HepG2 (cell line): ENCODE measurements around the gene DDN. TPM values are rescaled to one million over a fixed set of nuclear protein-coding genes. Genes with fewer than 3 reads are reported as not detected.

Source experiments
- ATF2 ChIP-seq: sonication (generic); formaldehyde crosslinking; IDR thresholded peaks from 2 replicates; pipeline ENCODE4 v1.4.0; 2020; ENCODE audit warnings: missing genetic modification reagents
- GZF1 ChIP-seq: sonication (generic); formaldehyde crosslinking; IDR thresholded peaks from 2 replicates; pipeline ENCODE4 v1.5.1; 2020; ENCODE audit warnings: mild to moderate bottlenecking, missing genetic modification reagents
- HES4 ChIP-seq: sonication (generic); formaldehyde crosslinking; IDR thresholded peaks from 2 replicates; pipeline ENCODE4 v1.9.0; 2021; ENCODE audit warnings: mild to moderate bottlenecking, missing genetic modification reagents, borderline replicate concordance
- IKZF4 ChIP-seq: sonication (generic); formaldehyde crosslinking; IDR thresholded peaks from 2 replicates; pipeline ENCODE4 v1.5.1; 2020; ENCODE audit warnings: borderline replicate concordance, mild to moderate bottlenecking, low read depth, missing genetic modification reagents; ENCODE audit errors: not compliant biosample characterization
- POGK ChIP-seq: sonication (generic); formaldehyde crosslinking; conservative IDR thresholded peaks from 2 replicates; pipeline ENCODE4 v1.8.0; 2022; ENCODE audit warnings: mild to moderate bottlenecking, moderate library complexity, missing genetic modification reagents
- RBAK ChIP-seq: sonication (generic); formaldehyde crosslinking; IDR thresholded peaks from 2 replicates; pipeline ENCODE4 v1.5.1; 2020; ENCODE audit warnings: mild to moderate bottlenecking, missing genetic modification reagents
- RELA ChIP-seq: sonication (generic); formaldehyde crosslinking; IDR thresholded peaks from 2 replicates; pipeline ENCODE4 v1.4.0; 2020; ENCODE audit warnings: missing genetic modification reagents
- RFXANK ChIP-seq: IDR thresholded peaks from 2 replicates; pipeline ENCODE4 v1.6.1; 2016
- SP2 ChIP-seq: sonication (generic); formaldehyde crosslinking; IDR thresholded peaks from 2 replicates; pipeline ENCODE4 v1.5.1; 2020; ENCODE audit warnings: mild to moderate bottlenecking, missing genetic modification reagents
- SP4 ChIP-seq: sonication (generic); formaldehyde crosslinking; IDR thresholded peaks from 2 replicates; pipeline ENCODE4 v1.8.1; 2023; ENCODE audit warnings: mild to moderate bottlenecking, missing genetic modification reagents
- SRSF1 ChIP-seq: fragments of 200-400 bp; formaldehyde crosslinking; optimal IDR thresholded peaks from 2 replicates; pipeline ENCODE3; 2017; ENCODE audit warnings: mild to moderate bottlenecking, low read depth, low read length, moderate library complexity
- YY1 ChIP-seq: IDR thresholded peaks from 2 replicates; pipeline ENCODE4 v1.6.1; 2011; ENCODE audit warnings: low read length, low read depth, moderate library complexity, mild to moderate bottlenecking; ENCODE audit not compliant: insufficient read depth, insufficient replicate concordance
- ZFX ChIP-seq: sonication (generic); formaldehyde crosslinking; IDR thresholded peaks from 2 replicates; pipeline ENCODE4 v1.4.0; 2020; ENCODE audit warnings: mild to moderate bottlenecking, low read depth, missing genetic modification reagents, moderate library complexity
- ZNF124 ChIP-seq: sonication (generic); formaldehyde crosslinking; IDR thresholded peaks from 2 replicates; pipeline ENCODE4 v1.4.0; 2020; ENCODE audit warnings: missing genetic modification reagents
- ZNF414 ChIP-seq: sonication (generic); formaldehyde crosslinking; IDR thresholded peaks from 2 replicates; pipeline ENCODE4 v1.5.0; 2020; ENCODE audit warnings: missing genetic modification reagents
- ZNF550 ChIP-seq: sonication (generic); formaldehyde crosslinking; IDR thresholded peaks from 2 replicates; pipeline ENCODE4 v1.4.0; 2020; ENCODE audit warnings: mild to moderate bottlenecking, missing genetic modification reagents, borderline replicate concordance
- ZNF790 ChIP-seq: sonication (generic); formaldehyde crosslinking; IDR thresholded peaks from 2 replicates; pipeline ENCODE4 v1.8.0; 2022; ENCODE audit warnings: missing genetic modification reagents, mild to moderate bottlenecking, borderline replicate concordance
- ZNF891 ChIP-seq: sonication (generic); formaldehyde crosslinking; IDR thresholded peaks from 2 replicates; pipeline ENCODE4 v1.5.0; 2020; ENCODE audit warnings: mild to moderate bottlenecking, missing genetic modification reagents
- polyA plus RNA-seq, 8 experiments: library from polyadenylated mRNA; depleted of rRNA in 3 of 8; stranded (reverse) in 7 of 8; unstranded in 1 of 8; fragments of >200 nt; fragmentation: Illumina TruSeq in 4 of 8; extraction: Trizol in 4 of 8; gene quantifications; 2 replicates each; pipeline versions ENCODE4 v1.2.1 to v1.2.3, GENCODE V29; 2011 to 2016; ENCODE audit warnings: low read depth in 4 of 8, missing spikeins in 1 of 8, mixed read lengths in 1 of 8; ENCODE audit not compliant: insufficient read depth in 1 of 8
- total RNA-seq, 5 experiments: library from RNA; depleted of rRNA; stranded (reverse); fragments of >200 nt; fragmentation: Illumina TruSeq; extraction: Trizol; gene quantifications; 2 replicates each; pipeline ENCODE4 v1.2.3, GENCODE V29; 2016; ENCODE audit warnings: low read depth in 1 of 5

DDN gene
- total and polyA plus RNA-seq, 2 of the 13 experiments (the other 11 are each of a cell fraction or from before 2014, with no cell fraction given): 0.24 to 0.53 TPM

- TF ChIP-seq ZNF891 (0 out of 2 replicates have a peak, but pooled peaks have one; percentile 6), RBAK (CRISPR knock-in tag) (no peak), YY1 (peak; percentile 73), ZNF414 (CRISPR knock-in tag) (0 out of 2 replicates have a peak, but pooled peaks have one; percentile 54), ZFX (CRISPR knock-in tag) (peak; percentile 66; the same call in 1 of the 2 replicates), ZNF124 (CRISPR knock-in tag) (no peak), SP4 (CRISPR knock-in tag) (no peak), SP2 (CRISPR knock-in tag) (peak; percentile 43; the same call in 1 of the 2 replicates), ZNF550 (CRISPR knock-in tag) (peak; percentile 91; the same call in 1 of the 2 replicates), HES4 (0 out of 2 replicates have a peak, but pooled peaks have one; percentile 72), POGK (CRISPR knock-in tag) (peak; percentile 81; the same call in 1 of the 2 replicates), SRSF1 (peak; percentile 40), IKZF4 (CRISPR knock-in tag) (peak; percentile 24), ZNF790 (CRISPR knock-in tag) (no peak), RELA (CRISPR knock-in tag) (no peak), GZF1 (CRISPR knock-in tag) (peak; percentile 58; the same call in 1 of the 2 replicates), ATF2 (no peak), RFXANK (no peak)
Measured at GRCh38 chr12:48957141-48958048, 41.8 kb downstream of the DDN start, which contains the start of gene ARF3 (continued).
